RWPE2 (cell line): ENCODE measurements around the gene CTNND2.
"Not testable (repeated sequence)": the region's sequence is repeated elsewhere in the genome, so short reads cannot be mapped to it uniquely, and the experiment has no call there.

Experiments
- ATAC-seq: fragments of 200-7000 bp; cut with Tn5 transposase; 3 replicates; pipeline ENCODE4 v1.9.1; 2021; ENCODE audit warnings: low read depth
- DNase-seq: peaks from one replicate; pipeline ENCODE4 v3.0.0-alpha.2; 2020; ENCODE audit warnings: low spot score
- H3K27ac ChIP-seq: fragments of 450-650 bp; 2 replicates; pipeline ENCODE4 v1.5.1; 2017; ENCODE audit warnings: mild to moderate bottlenecking; ENCODE audit not compliant: poor library complexity, severe bottlenecking
- H3K27me3 ChIP-seq: fragments of 250-450 bp; sonication (Bioruptor Pico); 2 replicates; pipeline ENCODE4 v1.5.1; 2021; ENCODE audit warnings: mild to moderate bottlenecking, moderate library complexity; ENCODE audit not compliant: insufficient read depth, poor library complexity, severe bottlenecking
- H3K36me3 ChIP-seq: fragments of 250-450 bp; sonication (Bioruptor Pico); 2 replicates; pipeline ENCODE4 v1.5.1; 2020; ENCODE audit warnings: low read depth, mild to moderate bottlenecking, moderate library complexity
- H3K4me1 ChIP-seq: fragments of 250-450 bp; sonication (Bioruptor Pico); 2 replicates; pipeline ENCODE4 v1.5.1; 2021; ENCODE audit warnings: mild to moderate bottlenecking, moderate library complexity; ENCODE audit not compliant: insufficient read depth, poor library complexity, severe bottlenecking
- H3K4me3 ChIP-seq: fragments of 250-450 bp; sonication (Bioruptor Pico); 2 replicates; pipeline ENCODE4 v1.5.1; 2021; ENCODE audit warnings: mild to moderate bottlenecking, moderate library complexity; ENCODE audit not compliant: severe bottlenecking
- H3K9me3 ChIP-seq: fragments of 250-450 bp; sonication (Bioruptor Pico); 2 replicates; pipeline ENCODE4 v1.5.1; 2021; ENCODE audit warnings: mild to moderate bottlenecking, moderate library complexity; ENCODE audit not compliant: severe bottlenecking
- TF ChIP-seq, protein P1 (sequence below): fragments of 450-650 bp; IDR thresholded peaks from one replicate; pipeline ENCODE4 v1.5.1; 2017; ENCODE audit warnings: mild to moderate bottlenecking, moderate library complexity; ENCODE audit not compliant: poor library complexity, severe bottlenecking

The CTNND2 gene

DNA sequence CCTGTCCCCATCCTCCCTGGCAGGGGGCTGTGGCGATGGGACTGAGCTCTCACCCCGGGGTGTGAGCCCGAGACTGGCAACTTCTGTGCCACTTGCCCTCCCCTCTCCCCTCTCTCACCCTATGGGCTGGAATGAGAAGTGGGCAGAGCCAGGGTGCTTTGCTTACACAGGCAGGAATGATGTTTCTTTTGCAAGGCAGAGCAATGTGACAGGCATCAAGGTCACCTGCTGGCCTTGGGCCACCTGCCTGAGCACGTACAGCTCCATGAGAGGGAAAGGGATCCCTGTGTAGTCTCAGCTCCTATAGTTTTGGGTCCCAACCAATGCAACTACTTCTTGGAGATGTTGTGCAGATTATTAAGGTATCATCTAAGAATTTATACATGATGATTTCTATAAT is 890.5 kb downstream of the CTNND2 start:
- no peak for ATAC-seq
- H3K36me3 ChIP-seq, result no peaks in the 10 kb centered on the region
- peaks cover 2% of the 10 kb centered on the region for H3K9me3 ChIP-seq
- H3K4me3 ChIP-seq, result no peak overlapping the region
- no peak for DNase-seq
- TF ChIP-seq, protein P1, sequence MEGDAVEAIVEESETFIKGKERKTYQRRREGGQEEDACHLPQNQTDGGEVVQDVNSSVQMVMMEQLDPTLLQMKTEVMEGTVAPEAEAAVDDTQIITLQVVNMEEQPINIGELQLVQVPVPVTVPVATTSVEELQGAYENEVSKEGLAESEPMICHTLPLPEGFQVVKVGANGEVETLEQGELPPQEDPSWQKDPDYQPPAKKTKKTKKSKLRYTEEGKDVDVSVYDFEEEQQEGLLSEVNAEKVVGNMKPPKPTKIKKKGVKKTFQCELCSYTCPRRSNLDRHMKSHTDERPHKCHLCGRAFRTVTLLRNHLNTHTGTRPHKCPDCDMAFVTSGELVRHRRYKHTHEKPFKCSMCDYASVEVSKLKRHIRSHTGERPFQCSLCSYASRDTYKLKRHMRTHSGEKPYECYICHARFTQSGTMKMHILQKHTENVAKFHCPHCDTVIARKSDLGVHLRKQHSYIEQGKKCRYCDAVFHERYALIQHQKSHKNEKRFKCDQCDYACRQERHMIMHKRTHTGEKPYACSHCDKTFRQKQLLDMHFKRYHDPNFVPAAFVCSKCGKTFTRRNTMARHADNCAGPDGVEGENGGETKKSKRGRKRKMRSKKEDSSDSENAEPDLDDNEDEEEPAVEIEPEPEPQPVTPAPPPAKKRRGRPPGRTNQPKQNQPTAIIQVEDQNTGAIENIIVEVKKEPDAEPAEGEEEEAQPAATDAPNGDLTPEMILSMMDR, result no peak
- H3K27ac ChIP-seq, result no peak overlapping the region
- H3K4me1 ChIP-seq, result no peaks in the 10 kb centered on the region
- H3K27me3 ChIP-seq, result peaks cover 42% of the 10 kb centered on the region

DNA sequence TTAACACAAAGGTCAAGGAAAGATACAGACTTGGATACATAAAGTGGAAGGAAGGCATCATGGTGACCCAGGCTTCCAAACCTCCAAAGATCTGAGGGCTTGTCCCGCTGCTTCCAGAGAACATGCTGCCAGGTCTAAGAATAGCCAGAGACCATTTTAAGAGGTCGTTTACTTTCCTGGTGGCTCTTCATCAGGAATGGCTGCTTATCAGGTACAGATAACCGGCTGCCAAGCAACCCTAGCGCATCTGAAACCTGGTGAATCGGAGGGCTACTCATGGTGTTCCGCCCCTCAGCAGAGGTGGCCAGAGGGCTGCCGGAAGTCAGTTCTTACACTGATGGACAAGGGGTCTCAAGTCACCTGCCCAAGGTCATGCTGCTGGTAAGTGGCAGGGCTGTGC is 892.0 kb downstream of the CTNND2 start:
- TF ChIP-seq, protein P1, result no peak
- DNase-seq (no peak), ATAC-seq (no peak)
- Histone ChIP-seq H3K4me3 (no peak overlapping the region), H3K9me3 (peaks cover 2% of the 10 kb centered on the region), H3K36me3 (no peaks in the 10 kb centered on the region), H3K27ac (no peak overlapping the region), H3K4me1 (no peaks in the 10 kb centered on the region), H3K27me3 (peaks cover 41% of the 10 kb centered on the region)

DNA sequence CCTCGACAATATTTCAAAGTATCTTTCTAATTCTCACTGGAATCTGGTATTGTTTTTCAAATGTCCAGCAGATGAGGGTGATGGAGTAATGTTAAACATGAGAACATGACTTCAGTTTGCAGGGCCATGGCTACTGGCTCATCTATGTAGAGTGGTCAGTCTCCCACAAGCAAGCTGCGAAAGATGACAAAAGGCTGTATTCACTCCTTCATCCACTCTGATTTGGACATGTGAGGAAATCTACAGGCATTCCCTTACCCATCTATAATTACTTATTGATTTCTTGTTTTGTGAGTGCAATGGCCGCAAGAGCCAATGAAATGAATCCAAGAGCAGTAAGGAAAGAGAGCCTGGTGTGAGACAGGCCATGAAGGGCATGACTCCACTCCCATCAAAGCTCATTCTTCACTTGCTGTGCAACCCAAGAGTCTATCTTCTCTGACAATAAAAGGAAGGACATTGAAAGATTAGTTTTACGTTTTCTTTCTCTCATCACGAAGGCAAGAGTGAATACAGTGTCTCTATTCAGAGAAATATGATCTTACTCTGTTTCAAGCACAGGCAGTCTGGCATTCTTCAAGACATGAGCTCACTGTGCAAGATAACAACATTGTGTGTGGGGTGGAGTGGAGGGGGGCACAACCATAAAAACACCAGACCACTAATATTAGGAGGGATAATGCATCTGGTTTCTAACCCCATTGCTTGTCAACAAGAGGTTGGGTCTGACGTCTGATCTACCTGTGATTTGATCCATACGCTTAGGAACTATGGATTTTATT is 893.6 kb downstream of the CTNND2 start:
- no peaks in the 10 kb centered on the region for H3K4me1 ChIP-seq
- no peak overlapping the region for H3K27ac ChIP-seq
- no peaks in the 10 kb centered on the region for H3K36me3 ChIP-seq
- ATAC-seq, result no peak
- peaks cover 44% of the 10 kb centered on the region for H3K27me3 ChIP-seq
- no peak for DNase-seq
- TF ChIP-seq, protein P1, result no peak
- H3K9me3 ChIP-seq, result peaks cover under 1% of the 10 kb centered on the region
- no peak overlapping the region for H3K4me3 ChIP-seq

DNA sequence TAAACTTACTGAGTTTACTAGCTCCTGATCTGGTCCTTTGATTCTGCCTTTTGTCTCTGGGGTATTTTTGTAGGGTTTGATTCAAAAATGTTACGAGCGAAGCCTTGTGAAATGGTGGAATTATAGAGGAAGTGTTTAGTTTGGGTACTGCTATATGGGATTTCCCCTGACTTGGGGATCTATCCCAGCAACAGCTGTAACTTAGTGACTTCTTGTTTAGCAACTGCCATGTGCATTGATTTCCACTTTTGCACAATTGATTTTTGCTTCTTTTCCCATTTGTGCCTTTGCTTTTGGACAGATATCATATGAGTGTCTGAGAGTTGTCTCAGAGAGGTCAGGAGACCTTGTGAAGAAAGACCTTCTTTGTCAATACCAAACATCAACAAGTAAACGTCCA is 894.7 kb downstream of the CTNND2 start:
- no peaks in the 10 kb centered on the region for H3K4me1 ChIP-seq
- H3K9me3 ChIP-seq, result no peaks in the 10 kb centered on the region
- DNase-seq (no peak), ATAC-seq (no peak)
- H3K27ac ChIP-seq, result no peak overlapping the region
- no peaks in the 10 kb centered on the region for H3K36me3 ChIP-seq
- peaks cover 37% of the 10 kb centered on the region for H3K27me3 ChIP-seq
- no peak overlapping the region for H3K4me3 ChIP-seq
- TF ChIP-seq, protein P1, result no peak

DNA sequence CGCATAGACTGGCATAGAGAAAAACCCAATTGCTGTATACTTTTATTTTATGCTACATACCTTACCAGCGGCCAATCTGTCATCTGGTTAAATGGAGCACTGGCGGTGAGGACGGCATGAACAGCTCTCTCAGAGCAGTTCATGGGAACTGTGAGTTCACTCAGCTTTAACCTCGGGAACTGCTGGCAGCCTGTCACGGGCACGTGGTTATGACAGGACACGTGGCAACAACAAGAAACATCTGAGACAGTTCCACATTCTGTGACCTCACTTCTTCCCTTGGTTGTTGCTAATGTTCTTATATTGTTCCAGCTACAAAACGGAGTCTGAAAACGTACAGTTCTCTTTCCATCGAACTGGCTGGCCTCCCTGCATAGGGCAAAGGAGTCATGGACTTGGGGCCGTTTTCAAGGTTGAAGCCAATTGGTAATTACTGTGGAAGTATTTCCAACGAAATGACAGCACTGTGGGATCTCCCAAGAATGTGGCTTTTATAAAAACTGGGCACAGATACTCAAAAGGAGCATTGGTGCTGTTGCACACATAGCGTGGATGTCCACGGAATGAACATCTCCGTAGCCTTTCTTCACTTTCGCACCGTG is 896.9 kb downstream of the CTNND2 start:
- no peak overlapping the region for H3K27ac ChIP-seq
- H3K9me3 ChIP-seq, result no peaks in the 10 kb centered on the region
- peaks cover 3% of the 10 kb centered on the region for H3K4me1 ChIP-seq
- ATAC-seq (no peak), DNase-seq (no peak)
- no peak overlapping the region for H3K4me3 ChIP-seq
- no peaks in the 10 kb centered on the region for H3K36me3 ChIP-seq
- H3K27me3 ChIP-seq, result peaks cover 25% of the 10 kb centered on the region
- TF ChIP-seq, protein P1, result no peak

DNA sequence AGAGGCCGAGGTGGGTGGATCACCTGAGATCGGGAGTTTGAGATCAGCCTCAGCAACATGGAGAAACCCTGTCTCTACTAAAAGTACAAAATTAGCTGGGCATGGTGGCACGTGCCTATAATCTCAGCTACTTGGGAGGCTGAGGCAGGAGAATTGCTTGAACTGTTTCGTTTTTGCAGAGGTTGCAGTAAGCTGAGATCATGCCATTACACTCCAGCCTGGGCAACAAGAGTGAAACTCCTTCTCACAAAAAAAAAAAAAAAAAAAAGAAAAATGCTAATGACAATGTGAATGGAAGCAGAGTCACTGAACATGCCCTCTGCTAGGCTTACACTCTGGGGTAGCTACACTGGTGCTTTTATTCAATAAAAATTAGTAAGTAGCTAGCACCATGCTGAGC is 899.7 kb downstream of the CTNND2 start:
- H3K36me3 ChIP-seq, H3K9me3 ChIP-seq, H3K4me3 ChIP-seq, H3K4me1 ChIP-seq, DNase-seq, ATAC-seq, H3K27ac ChIP-seq: not testable (repeated sequence)
- peaks cover 28% of the 10 kb centered on the region for H3K27me3 ChIP-seq
